Measurements from ENCODE around the gene TRPV5. TPM values are rescaled to one million over a fixed set of nuclear protein-coding genes. Genes with fewer than 3 reads are reported as not detected.

The TRPV5 gene
- total and polyA plus RNA-seq, 2 of the 8 experiments (the other 6 are each of a cell fraction or from before 2014, with no cell fraction given) = 0.03 TPM; not detected in 1

DNA sequence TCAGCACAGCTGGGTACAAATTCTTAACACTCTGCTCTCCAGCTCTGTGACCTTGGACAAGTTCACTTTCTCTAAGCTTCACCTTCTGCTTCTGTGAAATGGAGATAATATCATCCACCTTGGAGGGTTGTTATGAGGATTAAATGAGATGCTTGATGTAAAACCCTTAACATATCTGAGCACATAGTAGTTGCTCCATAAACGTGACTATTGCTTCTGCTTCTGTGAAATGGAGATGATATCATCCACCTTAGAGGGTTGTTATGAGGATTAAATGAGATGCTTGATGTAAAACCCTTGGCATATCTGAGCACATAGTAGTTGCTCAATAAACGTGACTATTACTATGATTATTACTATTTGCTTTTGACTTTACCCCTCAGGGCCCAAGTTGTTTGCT is 64.1 kb downstream of the TRPV5 start (continued):
- TF ChIP-seq, protein P1, sequence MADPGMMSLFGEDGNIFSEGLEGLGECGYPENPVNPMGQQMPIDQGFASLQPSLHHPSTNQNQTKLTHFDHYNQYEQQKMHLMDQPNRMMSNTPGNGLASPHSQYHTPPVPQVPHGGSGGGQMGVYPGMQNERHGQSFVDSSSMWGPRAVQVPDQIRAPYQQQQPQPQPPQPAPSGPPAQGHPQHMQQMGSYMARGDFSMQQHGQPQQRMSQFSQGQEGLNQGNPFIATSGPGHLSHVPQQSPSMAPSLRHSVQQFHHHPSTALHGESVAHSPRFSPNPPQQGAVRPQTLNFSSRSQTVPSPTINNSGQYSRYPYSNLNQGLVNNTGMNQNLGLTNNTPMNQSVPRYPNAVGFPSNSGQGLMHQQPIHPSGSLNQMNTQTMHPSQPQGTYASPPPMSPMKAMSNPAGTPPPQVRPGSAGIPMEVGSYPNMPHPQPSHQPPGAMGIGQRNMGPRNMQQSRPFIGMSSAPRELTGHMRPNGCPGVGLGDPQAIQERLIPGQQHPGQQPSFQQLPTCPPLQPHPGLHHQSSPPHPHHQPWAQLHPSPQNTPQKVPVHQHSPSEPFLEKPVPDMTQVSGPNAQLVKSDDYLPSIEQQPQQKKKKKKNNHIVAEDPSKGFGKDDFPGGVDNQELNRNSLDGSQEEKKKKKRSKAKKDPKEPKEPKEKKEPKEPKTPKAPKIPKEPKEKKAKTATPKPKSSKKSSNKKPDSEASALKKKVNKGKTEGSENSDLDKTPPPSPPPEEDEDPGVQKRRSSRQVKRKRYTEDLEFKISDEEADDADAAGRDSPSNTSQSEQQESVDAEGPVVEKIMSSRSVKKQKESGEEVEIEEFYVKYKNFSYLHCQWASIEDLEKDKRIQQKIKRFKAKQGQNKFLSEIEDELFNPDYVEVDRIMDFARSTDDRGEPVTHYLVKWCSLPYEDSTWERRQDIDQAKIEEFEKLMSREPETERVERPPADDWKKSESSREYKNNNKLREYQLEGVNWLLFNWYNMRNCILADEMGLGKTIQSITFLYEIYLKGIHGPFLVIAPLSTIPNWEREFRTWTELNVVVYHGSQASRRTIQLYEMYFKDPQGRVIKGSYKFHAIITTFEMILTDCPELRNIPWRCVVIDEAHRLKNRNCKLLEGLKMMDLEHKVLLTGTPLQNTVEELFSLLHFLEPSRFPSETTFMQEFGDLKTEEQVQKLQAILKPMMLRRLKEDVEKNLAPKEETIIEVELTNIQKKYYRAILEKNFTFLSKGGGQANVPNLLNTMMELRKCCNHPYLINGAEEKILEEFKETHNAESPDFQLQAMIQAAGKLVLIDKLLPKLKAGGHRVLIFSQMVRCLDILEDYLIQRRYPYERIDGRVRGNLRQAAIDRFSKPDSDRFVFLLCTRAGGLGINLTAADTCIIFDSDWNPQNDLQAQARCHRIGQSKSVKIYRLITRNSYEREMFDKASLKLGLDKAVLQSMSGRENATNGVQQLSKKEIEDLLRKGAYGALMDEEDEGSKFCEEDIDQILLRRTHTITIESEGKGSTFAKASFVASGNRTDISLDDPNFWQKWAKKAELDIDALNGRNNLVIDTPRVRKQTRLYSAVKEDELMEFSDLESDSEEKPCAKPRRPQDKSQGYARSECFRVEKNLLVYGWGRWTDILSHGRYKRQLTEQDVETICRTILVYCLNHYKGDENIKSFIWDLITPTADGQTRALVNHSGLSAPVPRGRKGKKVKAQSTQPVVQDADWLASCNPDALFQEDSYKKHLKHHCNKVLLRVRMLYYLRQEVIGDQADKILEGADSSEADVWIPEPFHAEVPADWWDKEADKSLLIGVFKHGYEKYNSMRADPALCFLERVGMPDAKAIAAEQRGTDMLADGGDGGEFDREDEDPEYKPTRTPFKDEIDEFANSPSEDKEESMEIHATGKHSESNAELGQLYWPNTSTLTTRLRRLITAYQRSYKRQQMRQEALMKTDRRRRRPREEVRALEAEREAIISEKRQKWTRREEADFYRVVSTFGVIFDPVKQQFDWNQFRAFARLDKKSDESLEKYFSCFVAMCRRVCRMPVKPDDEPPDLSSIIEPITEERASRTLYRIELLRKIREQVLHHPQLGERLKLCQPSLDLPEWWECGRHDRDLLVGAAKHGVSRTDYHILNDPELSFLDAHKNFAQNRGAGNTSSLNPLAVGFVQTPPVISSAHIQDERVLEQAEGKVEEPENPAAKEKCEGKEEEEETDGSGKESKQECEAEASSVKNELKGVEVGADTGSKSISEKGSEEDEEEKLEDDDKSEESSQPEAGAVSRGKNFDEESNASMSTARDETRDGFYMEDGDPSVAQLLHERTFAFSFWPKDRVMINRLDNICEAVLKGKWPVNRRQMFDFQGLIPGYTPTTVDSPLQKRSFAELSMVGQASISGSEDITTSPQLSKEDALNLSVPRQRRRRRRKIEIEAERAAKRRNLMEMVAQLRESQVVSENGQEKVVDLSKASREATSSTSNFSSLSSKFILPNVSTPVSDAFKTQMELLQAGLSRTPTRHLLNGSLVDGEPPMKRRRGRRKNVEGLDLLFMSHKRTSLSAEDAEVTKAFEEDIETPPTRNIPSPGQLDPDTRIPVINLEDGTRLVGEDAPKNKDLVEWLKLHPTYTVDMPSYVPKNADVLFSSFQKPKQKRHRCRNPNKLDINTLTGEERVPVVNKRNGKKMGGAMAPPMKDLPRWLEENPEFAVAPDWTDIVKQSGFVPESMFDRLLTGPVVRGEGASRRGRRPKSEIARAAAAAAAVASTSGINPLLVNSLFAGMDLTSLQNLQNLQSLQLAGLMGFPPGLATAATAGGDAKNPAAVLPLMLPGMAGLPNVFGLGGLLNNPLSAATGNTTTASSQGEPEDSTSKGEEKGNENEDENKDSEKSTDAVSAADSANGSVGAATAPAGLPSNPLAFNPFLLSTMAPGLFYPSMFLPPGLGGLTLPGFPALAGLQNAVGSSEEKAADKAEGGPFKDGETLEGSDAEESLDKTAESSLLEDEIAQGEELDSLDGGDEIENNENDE (IDR thresholded peaks at IDR 0.05; ENCODE audit: insufficient replicate concordance, low read length) = no peak
- TF ChIP-seq BCL11A (IDR thresholded peaks at IDR 0.05; ENCODE audit: low read depth in 2 of 2, low read length in 2 of 2) = no peak
- TF ChIP-seq POU5F1 (IDR thresholded peaks at IDR 0.05; ENCODE audit: low read depth, low read length) = no peak
- no peak for TF ChIP-seq SIX5 (IDR thresholded peaks at IDR 0.05; ENCODE audit: low read depth, low read length)

Data from H1 (cell line).